ENCODE results near the gene CACNA2D3.

- no peak for TF ChIP-seq CTCF (IDR thresholded peaks at IDR 0.05; ENCODE audit: poor library complexity)
- no peak for TF ChIP-seq EZH2 (IDR thresholded peaks at IDR 0.05; ENCODE audit: borderline replicate concordance)
Measured at GRCh38 chr3:54600441-54601204, 478.3 kb downstream of the CACNA2D3 start.

Measured in hepatocyte (in vitro differentiated cells).